ENCODE measurements around the gene C6orf120. TPM values are rescaled to one million over a fixed set of nuclear protein-coding genes. Genes with fewer than 3 reads are reported as not detected.

Gene C6orf120
- total RNA-seq: 57.1 and 58.8 TPM in 2 replicates
- 25.6 and 37.9 TPM in 2 replicates for polyA plus RNA-seq

GRCh38 chr6:169701954-169702839 is at the start of gene C6orf120, which contains the start of gene WDR27:
TSS of gene C6orf120 (plus strand) at chr6:169702126. CDS start at chr6:169702460, 334 bp downstream.
TSS of gene WDR27 (minus strand) at chr6:169702029. CDS start at chr6:169689005, 13,024 bp downstream.
- WGBS (ENCODE audit: low lambda C conversion rate, missing lambda C conversion rate): under 1% methylated on average over 86 of the region's 92 CpGs
- Histone ChIP-seq H3K27me3 (no peaks in the 10 kb centered on the region), H4K20me1 (ENCODE audit: insufficient read depth, poor library complexity, severe bottlenecking) (peaks cover 11% of the 10 kb centered on the region), H3K4me1 (ENCODE audit: insufficient read depth) (peaks cover 29% of the 10 kb centered on the region), H3K27ac (peak within 1 kb of the TSS; percentile 96), H3K9me2 (replicated peaks; ENCODE audit: insufficient read depth) (no peaks in the 10 kb centered on the region), H3K79me2 (peaks cover 67% of the 10 kb centered on the region), H3K36me3 (replicated peaks; ENCODE audit: insufficient read depth, low read depth) (no peaks in the 10 kb centered on the region), H3K4me3 (peak within 1 kb of the TSS; percentile 70), H2AFZ (peak within 1 kb of the TSS; percentile 66), H3K9me3 (ENCODE audit: low read depth) (no peaks in the 10 kb centered on the region), H3K4me2 (peak within 1 kb of the TSS; percentile 96)
- peak; percentile 98 for DNase-seq (ENCODE audit: low spot score)
- no peak for TF ChIP-seq EZH2phosphoT487 (IDR thresholded peaks at IDR 0.05; ENCODE audit: low read depth, severe bottlenecking, unreplicated experiment)
- TF ChIP-seq EZH2 (IDR thresholded peaks at IDR 0.05; ENCODE audit: borderline replicate concordance): no peak
- TF ChIP-seq CTCF (IDR thresholded peaks at IDR 0.05; ENCODE audit: poor library complexity): peak; percentile 3

GRCh38 chr6:169652896-169653295 is 49.0 kb upstream of the C6orf120 start:
- Histone ChIP-seq H3K9me2 (replicated peaks; ENCODE audit: insufficient read depth) (no peaks in the 10 kb centered on the region), H2AFZ (no peak overlapping the region), H3K9me3 (ENCODE audit: low read depth) (no peaks in the 10 kb centered on the region), H3K27me3 (no peaks in the 10 kb centered on the region), H3K27ac (no peak overlapping the region), H3K4me3 (no peak overlapping the region), H3K4me1 (ENCODE audit: insufficient read depth) (no peaks in the 10 kb centered on the region), H3K79me2 (no peaks in the 10 kb centered on the region), H4K20me1 (ENCODE audit: insufficient read depth, poor library complexity, severe bottlenecking) (no peaks in the 10 kb centered on the region), H3K36me3 (replicated peaks; ENCODE audit: insufficient read depth, low read depth) (no peaks in the 10 kb centered on the region), H3K4me2 (no peak overlapping the region)
- TF ChIP-seq EZH2phosphoT487 (IDR thresholded peaks at IDR 0.05; ENCODE audit: low read depth, severe bottlenecking, unreplicated experiment): no peak
- no peak for TF ChIP-seq EZH2 (IDR thresholded peaks at IDR 0.05; ENCODE audit: borderline replicate concordance)
- no peak for TF ChIP-seq CTCF (IDR thresholded peaks at IDR 0.05; ENCODE audit: poor library complexity)
- WGBS (ENCODE audit: low lambda C conversion rate, missing lambda C conversion rate): 98% methylated on average over 11 of the region's 11 CpGs
- no peak for DNase-seq (ENCODE audit: low spot score)

- Histone ChIP-seq H3K4me2 (no peak overlapping the region), H3K79me2 (no peaks in the 10 kb centered on the region), H3K36me3 (replicated peaks; ENCODE audit: insufficient read depth, low read depth) (no peaks in the 10 kb centered on the region), H3K4me3 (no peak overlapping the region), H3K9me2 (replicated peaks; ENCODE audit: insufficient read depth) (no peaks in the 10 kb centered on the region), H2AFZ (no peak overlapping the region), H3K27me3 (no peaks in the 10 kb centered on the region), H3K4me1 (ENCODE audit: insufficient read depth) (no peaks in the 10 kb centered on the region), H4K20me1 (ENCODE audit: insufficient read depth, poor library complexity, severe bottlenecking) (no peaks in the 10 kb centered on the region), H3K27ac (no peak overlapping the region), H3K9me3 (ENCODE audit: low read depth) (no peaks in the 10 kb centered on the region)
- 97% methylated on average over 6 of the region's 6 CpGs for WGBS (ENCODE audit: low lambda C conversion rate, missing lambda C conversion rate)
- TF ChIP-seq EZH2phosphoT487 (IDR thresholded peaks at IDR 0.05; ENCODE audit: low read depth, severe bottlenecking, unreplicated experiment) (no peak), CTCF (IDR thresholded peaks at IDR 0.05; ENCODE audit: poor library complexity) (no peak)
- no peak for DNase-seq (ENCODE audit: low spot score)
Measured at GRCh38 chr6:169653691-169654090, 48.2 kb upstream of the C6orf120 start.
